GM19240 (cell line): ENCODE measurements around the gene PRSS37.

Source experiments
- DNase-seq: peaks from one replicate; pipeline ENCODE4 v3.0.0; 2011; ENCODE audit warnings: low spot score; ENCODE audit not compliant: insufficient read length

Gene PRSS37

GRCh38 chr7:141788296-141788695 lies 53.0 kb downstream of the PRSS37 start:
- DNase-seq = no peak
